ENCODE data around the gene STUB1.

- TF ChIP-seq EZH2 (IDR thresholded peaks at IDR 0.05; ENCODE audit: low read depth, unreplicated experiment) = no peak
- no peak for TF ChIP-seq CTCF (conservative IDR thresholded peaks at IDR 0.05; ENCODE audit: low read depth in 2 of 2)
- no peak for TF ChIP-seq POLR2AphosphoS5 (IDR thresholded peaks at IDR 0.05; ENCODE audit: low read depth)
- TF ChIP-seq EZH2phosphoT487 (IDR thresholded peaks at IDR 0.05; ENCODE audit: unreplicated experiment) = no peak
Observed at GRCh38 chr16:644556-644955, 35.7 kb upstream of the STUB1 start.

All from GM23338 (cell line).